Esophagus (tissue), 2 donors: Measurements from ENCODE around the gene ZKSCAN3. TPM values are rescaled to one million over a fixed set of nuclear protein-coding genes. Genes with fewer than 3 reads are reported as not detected.
A peak's percentile ranks its signal among the peaks of the same experiment; 100 is the strongest.

ENCODE experiments used
- H3K27ac ChIP-seq, 2 donors: one replicate each; pipeline ENCODE4 v1.5.1; 2013; ENCODE audit warnings: low read depth in 2 of 2, mild to moderate bottlenecking in 2 of 2, inconsistent platforms in 1 of 2, low read length in 1 of 2, moderate library complexity in 1 of 2
- H3K27me3 ChIP-seq, 2 donors: one replicate each; pipeline ENCODE4 v1.6.1; 2013; ENCODE audit warnings: low read length in 2 of 2, control low read depth in 1 of 2, mild to moderate bottlenecking in 1 of 2; ENCODE audit not compliant: insufficient read depth in 2 of 2, control insufficient read depth in 1 of 2
- H3K36me3 ChIP-seq, 2 donors: one replicate each; pipeline ENCODE4 v1.6.1; 2013; ENCODE audit warnings: low read length in 1 of 2; ENCODE audit not compliant: control insufficient read depth in 2 of 2, insufficient read depth in 2 of 2
- H3K4me1 ChIP-seq, 2 donors: one replicate each; pipeline ENCODE4 v1.6.1; 2013; ENCODE audit warnings: low read length in 1 of 2; ENCODE audit not compliant: control insufficient read depth in 2 of 2, insufficient read depth in 2 of 2
- H3K4me3 ChIP-seq, 2 donors: one replicate each; pipeline ENCODE4 v1.5.1; 2013; ENCODE audit warnings: low read length in 2 of 2, mild to moderate bottlenecking in 2 of 2, low read depth in 1 of 2, moderate library complexity in 1 of 2
- H3K9me3 ChIP-seq, 2 donors: one replicate each; pipeline ENCODE4 v1.6.1; 2013; ENCODE audit warnings: mild to moderate bottlenecking in 2 of 2, low read depth in 1 of 2, low read length in 1 of 2, moderate library complexity in 1 of 2; ENCODE audit not compliant: control insufficient read depth in 2 of 2, insufficient read depth in 1 of 2
- WGBS, 2 donors: extraction: QIAGEN DNeasy Blood & Tissue Kit; methylation state at CpG; one replicate each; pipeline ENCODE4 v1.1.7; 2013; 5-methylcytosine and 5-hydroxymethylcytosine counted together
- polyA plus RNA-seq, 2 donors: library from polyadenylated mRNA; stranded (reverse); fragments of 200-250 nt; gene quantifications; one replicate each; pipeline ENCODE4 v1.2.3, GENCODE V29; 2013
- donor health status: healthy with polysubstance abuse.
- donor health status: Bipolar disorder and iron deficiency.

ZKSCAN3 gene
- polyA plus RNA-seq, 2 donors = 0.84 to 1.3 TPM

- no peak overlapping the region for H3K27ac ChIP-seq
- WGBS, 2 donors = 68 to 79% methylated on average over 1 of the region's 1 CpG
These were observed 9.2 kb upstream of the ZKSCAN3 start for GRCh38 chr6:28340310-28341095.

GRCh38 chr6:28343898-28344677 is 5.7 kb upstream of the ZKSCAN3 start:
- H3K4me1 ChIP-seq = no peaks in the 10 kb centered on the region
- 57 to 64% methylated on average over 1 of the region's 1 CpG for WGBS, 2 donors

More at GRCh38 chr6:28340310-28341095, 9.2 kb upstream of the ZKSCAN3 start:
- H3K4me3 ChIP-seq = no peak overlapping the region
- no peaks in the 10 kb centered on the region for H3K9me3 ChIP-seq
- H3K27me3 ChIP-seq = no peaks in the 10 kb centered on the region
- no peaks in the 10 kb centered on the region for H3K4me1 ChIP-seq
- H3K36me3 ChIP-seq = peaks cover 0 to 3% of the 10 kb centered on the region in 2 donors

GRCh38 chr6:28345201-28345600 is 4.5 kb upstream of the ZKSCAN3 start:
- 80 to 95% methylated on average over 1 of the region's 1 CpG for WGBS, 2 donors
- Histone ChIP-seq H3K4me3 (no peak overlapping the region), H3K4me1 (no peaks in the 10 kb centered on the region), H3K27me3 (no peaks in the 10 kb centered on the region), H3K36me3 (peaks cover 0 to 3% of the 10 kb centered on the region in 2 donors), H3K27ac (no peak overlapping the region), H3K9me3 (no peaks in the 10 kb centered on the region)

More at GRCh38 chr6:28343898-28344677, 5.7 kb upstream of the ZKSCAN3 start:
- H3K27ac ChIP-seq = no peak overlapping the region
- no peaks in the 10 kb centered on the region for H3K27me3 ChIP-seq
- H3K9me3 ChIP-seq = no peaks in the 10 kb centered on the region
- H3K4me3 ChIP-seq = no peak overlapping the region
- peaks cover 0 to 3% of the 10 kb centered on the region in 2 donors for H3K36me3 ChIP-seq

GRCh38 chr6:28347119-28347518 is 2.6 kb upstream of the ZKSCAN3 start:
- Histone ChIP-seq H3K4me1 (no peaks in the 10 kb centered on the region), H3K36me3 (no peaks in the 10 kb centered on the region), H3K27ac (no peak overlapping the region), H3K9me3 (no peaks in the 10 kb centered on the region), H3K27me3 (no peaks in the 10 kb centered on the region), H3K4me3 (no peak overlapping the region)
- 24 to 40% methylated on average over 2 of the region's 2 CpGs for WGBS, 2 donors

- Histone ChIP-seq H3K9me3 (no peaks in the 10 kb centered on the region), H3K27ac (peak overlapping the region; percentile 83 to 90), H3K4me3 (peak overlapping the region; percentile 71 to 99), H3K4me1 (no peaks in the 10 kb centered on the region), H3K27me3 (no peaks in the 10 kb centered on the region), H3K36me3 (no peaks in the 10 kb centered on the region)
- WGBS, 2 donors = 1 to 2% methylated on average over 9 of the region's 9 CpGs
These were observed 329 bp upstream of the ZKSCAN3 start for GRCh38 chr6:28349344-28349891.

- no peaks in the 10 kb centered on the region for H3K27me3 ChIP-seq
- H3K27ac ChIP-seq = peak overlapping the region in 1 of 2 donors; percentile 58
- no peaks in the 10 kb centered on the region for H3K36me3 ChIP-seq
- H3K4me3 ChIP-seq = peak overlapping the region in 1 of 2 donors; percentile 99
- H3K9me3 ChIP-seq = no peaks in the 10 kb centered on the region
- WGBS, 2 donors = 54 to 70% methylated on average over 2 of the region's 2 CpGs
- peaks cover 0 to 10% of the 10 kb centered on the region in 2 donors for H3K4me1 ChIP-seq
These were observed 1.3 kb downstream of the ZKSCAN3 start for GRCh38 chr6:28351087-28351486.

- H3K9me3 ChIP-seq = no peaks in the 10 kb centered on the region
- no peak overlapping the region for H3K4me3 ChIP-seq
- H3K36me3 ChIP-seq = no peaks in the 10 kb centered on the region
- H3K27ac ChIP-seq = no peak overlapping the region
- WGBS, 2 donors = 53 to 68% methylated on average over 2 of the region's 2 CpGs
- H3K27me3 ChIP-seq = no peaks in the 10 kb centered on the region
- peaks cover 1 to 13% of the 10 kb centered on the region in 2 donors for H3K4me1 ChIP-seq
These were observed 1.8 kb downstream of the ZKSCAN3 start for GRCh38 chr6:28351493-28351925.

GRCh38 chr6:28353356-28353755 is 3.6 kb downstream of the ZKSCAN3 start:
- WGBS, 2 donors = 63 to 72% methylated on average over 3 of the region's 3 CpGs
- peaks cover 5 to 17% of the 10 kb centered on the region in 2 donors for H3K4me1 ChIP-seq
- H3K27ac ChIP-seq = peak overlapping the region; percentile 83 to 93
- peak overlapping the region; percentile 28 to 33 for H3K4me3 ChIP-seq
- no peaks in the 10 kb centered on the region for H3K36me3 ChIP-seq
- no peaks in the 10 kb centered on the region for H3K9me3 ChIP-seq
- no peaks in the 10 kb centered on the region for H3K27me3 ChIP-seq

- WGBS, 2 donors = 43 to 59% methylated on average over 11 of the region's 11 CpGs
- Histone ChIP-seq H3K9me3 (no peaks in the 10 kb centered on the region), H3K4me3 (peak overlapping the region; percentile 32 to 33), H3K27ac (peak overlapping the region; percentile 83 to 93), H3K36me3 (no peaks in the 10 kb centered on the region), H3K4me1 (peaks cover 5 to 17% of the 10 kb centered on the region in 2 donors), H3K27me3 (no peaks in the 10 kb centered on the region)
These were observed 4.4 kb downstream of the ZKSCAN3 start for GRCh38 chr6:28353981-28354676.
